Endothelial cell of umbilical vein (primary cell): ENCODE measurements around the gene SPIB. TPM values are rescaled to one million over a fixed set of nuclear protein-coding genes. Genes with fewer than 3 reads are reported as not detected.

Experiments
- BruUV-seq: library from RNA; stranded (reverse); fragments of 400-500 nt; replicated peaks from 2 replicates; lab custom pipeline; 2021; lab: Mats Ljungman, UMichigan
- CTCF ChIA-PET: fragments of 300-600, 350-600 bp; sonication (Branson Sonifier 250); formaldehyde crosslinking; loops from one replicate; lab custom pipeline; 2021; ENCODE audit warnings: antibody characterized with exemption, inconsistent platforms; lab: Charles Lee
- POLR2A ChIA-PET: fragments of 300-600, 350-600 bp; sonication (Branson Sonifier 250); formaldehyde crosslinking; loops from one replicate; lab custom pipeline; 2021; ENCODE audit warnings: antibody characterized with exemption, inconsistent platforms; lab: Charles Lee
- DNase-seq: peaks from one replicate; pipeline ENCODE4 v3.0.0-alpha.2; 2011; ENCODE audit warnings: low read depth, low spot score
- FAIRE-seq: peaks from 2 replicates; lab custom pipeline; 2011; peaks lifted over from hg19 to GRCh38; lab: Jason Lieb, UNC
- H2AFZ ChIP-seq: 2 replicates; pipeline ENCODE4 v1.6.0; 2012; ENCODE audit warnings: low read depth, low read length, control low read depth, inconsistent platforms
- H3K27ac ChIP-seq: 2 replicates; pipeline ENCODE4 v1.5.1; 2011; ENCODE audit warnings: low read depth, mild to moderate bottlenecking, control low read depth, low read length, moderate library complexity; ENCODE audit not compliant: insufficient read depth
- H3K27me3 ChIP-seq, 2 experiments: 2 replicates each; pipeline versions ENCODE4 v1.6.0 to v1.6.1; 2011; ENCODE audit warnings: low read length in 2 of 2, mixed read lengths in 1 of 2; ENCODE audit not compliant: control insufficient read depth in 2 of 2, insufficient read depth in 2 of 2
- H3K36me3 ChIP-seq, 2 experiments: 2 replicates in 1 of 2; 3 replicates in 1 of 2; pipeline ENCODE4 v1.5.1; 2011; ENCODE audit warnings: low read length in 2 of 2, mild to moderate bottlenecking in 1 of 2, moderate library complexity in 1 of 2; ENCODE audit not compliant: control insufficient read depth in 2 of 2, insufficient read depth in 2 of 2; ENCODE audit errors: extremely low read depth in 1 of 2
- H3K4me1 ChIP-seq: 3 replicates; pipeline ENCODE4 v1.5.1; 2011; ENCODE audit warnings: mild to moderate bottlenecking, low read length; ENCODE audit not compliant: control insufficient read depth, insufficient read depth; ENCODE audit errors: extremely low read depth
- H3K4me2 ChIP-seq: 2 replicates; pipeline ENCODE4 v1.6.1; 2011; ENCODE audit warnings: low read length, control low read depth, mixed read lengths; ENCODE audit not compliant: insufficient read depth
- H3K4me3 ChIP-seq, 3 experiments: fragments of 200-600 bp in 1 of 3; sonication (generic), shearing (Covaris generic) in 1 of 3; replicated peaks in 1 of 3; 2 replicates each; pipeline ENCODE4 v1.5.1; 2011 to 2016; ENCODE audit warnings: control low read depth in 3 of 3, low read length in 3 of 3, mild to moderate bottlenecking in 2 of 3, inconsistent platforms in 1 of 3, low read depth in 1 of 3, moderate library complexity in 1 of 3; ENCODE audit not compliant: insufficient read depth in 1 of 3
- H3K79me2 ChIP-seq: 2 replicates; pipeline ENCODE4 v1.6.0; 2012; ENCODE audit warnings: low read length, inconsistent platforms; ENCODE audit not compliant: control insufficient read depth, insufficient read depth
- H3K9ac ChIP-seq: replicated peaks from 2 replicates; pipeline ENCODE3; 2011; ENCODE audit warnings: low read length, control low read depth; ENCODE audit not compliant: insufficient read depth; ENCODE audit errors: extremely low read depth
- H3K9me1 ChIP-seq: replicated peaks from 3 replicates; pipeline ENCODE4 v1.6.0; 2011; ENCODE audit warnings: mild to moderate bottlenecking, low read length; ENCODE audit not compliant: control insufficient read depth, insufficient read depth; ENCODE audit errors: extremely low read depth
- H3K9me3 ChIP-seq: replicated peaks from 2 replicates; pipeline ENCODE4 v1.5.1; 2012; ENCODE audit warnings: low read length, inconsistent platforms; ENCODE audit not compliant: control insufficient read depth, insufficient read depth
- H4K20me1 ChIP-seq: replicated peaks from 2 replicates; pipeline ENCODE3; 2011; ENCODE audit warnings: mild to moderate bottlenecking, low read length; ENCODE audit not compliant: control insufficient read depth, insufficient read depth; ENCODE audit errors: extremely low read depth
- EZH2 ChIP-seq: IDR thresholded peaks from 2 replicates; pipeline ENCODE4 v1.6.1; 2012; ENCODE audit warnings: borderline replicate concordance, low read depth, mild to moderate bottlenecking, moderate library complexity, low read length, inconsistent platforms; ENCODE audit not compliant: severe bottlenecking
- FOS ChIP-seq: IDR thresholded peaks from 2 replicates; pipeline ENCODE4 v1.6.1; 2011; ENCODE audit warnings: mild to moderate bottlenecking, low read length, moderate library complexity, borderline replicate concordance; ENCODE audit not compliant: insufficient read depth
- GATA2 ChIP-seq: IDR thresholded peaks from 2 replicates; pipeline ENCODE4 v1.7.0; 2011; ENCODE audit warnings: low read depth, mild to moderate bottlenecking, moderate library complexity, mixed read lengths, low read length; ENCODE audit not compliant: insufficient read length, insufficient read depth
- JUN ChIP-seq: IDR thresholded peaks from 2 replicates; pipeline ENCODE4 v1.6.1; 2011; ENCODE audit warnings: borderline replicate concordance, low read depth; ENCODE audit not compliant: insufficient read length, insufficient read depth
- MYC ChIP-seq: IDR thresholded peaks from one replicate; pipeline ENCODE4 v1.6.1; 2011; ENCODE audit warnings: mild to moderate bottlenecking, low read depth, low read length
- POLR2A ChIP-seq: IDR thresholded peaks from 2 replicates; pipeline ENCODE4 v1.6.1; 2012; ENCODE audit warnings: low read depth, mild to moderate bottlenecking, control low read depth, low read length
- POLR2AphosphoS5 ChIP-seq: IDR thresholded peaks from 2 replicates; pipeline ENCODE4 v1.6.1; 2012; ENCODE audit warnings: low read depth, mild to moderate bottlenecking, control low read depth, low read length, moderate library complexity; ENCODE audit not compliant: insufficient read depth
- dilution Hi-C: fragments of 300-500 bp; cut with MboI; formaldehyde crosslinking; loops from one replicate; pipeline ENCODE4 v1.15.0; 2019; ENCODE audit warnings: low sequenced_read_pairs; ENCODE audit not compliant: extremely low pct_ligation_motif_present
- intact Hi-C: fragments of 100-400 bp; cut with micrococcal nuclease; formaldehyde crosslinking; loops from one replicate; pipeline ENCODE4 v1.10.0; 2022
- polyA plus RNA-seq, 4 experiments: library from polyadenylated mRNA; depleted of rRNA in 3 of 4; stranded (reverse) in 3 of 4; unstranded in 1 of 4; fragments of >200 nt; gene quantifications; 2 replicates each; pipeline versions ENCODE4 v1.2.1 to v1.2.3, GENCODE V29; 2011 to 2012; ENCODE audit warnings: missing spikeins in 1 of 4
- total RNA-seq: library from RNA; stranded (reverse); gene quantifications from 2 replicates; pipeline ENCODE4 v1.2.3, GENCODE V29; 2021
- TF ChIP-seq, protein P1 (sequence below): IDR thresholded peaks from 2 replicates; pipeline ENCODE4 v1.6.1; 2011; ENCODE audit not compliant: insufficient read depth, insufficient read length
- TF ChIP-seq, protein P2 (sequence below), 2 donors: IDR thresholded peaks; 1 replicate in 1 of 2; 2 replicates in 1 of 2; pipeline ENCODE4 v1.5.1; 2011; ENCODE audit warnings: low read length in 2 of 2, mild to moderate bottlenecking in 2 of 2, moderate library complexity in 2 of 2, control low read depth in 1 of 2, inconsistent platforms in 1 of 2, low read depth in 1 of 2; ENCODE audit not compliant: insufficient read depth in 1 of 2; ENCODE audit errors: extremely low read depth in 1 of 2

Gene SPIB
- total and polyA plus RNA-seq, 2 donors (not counting 3 experiments of a cell fraction or from before 2014, with no cell fraction given), result not detected

DNA sequence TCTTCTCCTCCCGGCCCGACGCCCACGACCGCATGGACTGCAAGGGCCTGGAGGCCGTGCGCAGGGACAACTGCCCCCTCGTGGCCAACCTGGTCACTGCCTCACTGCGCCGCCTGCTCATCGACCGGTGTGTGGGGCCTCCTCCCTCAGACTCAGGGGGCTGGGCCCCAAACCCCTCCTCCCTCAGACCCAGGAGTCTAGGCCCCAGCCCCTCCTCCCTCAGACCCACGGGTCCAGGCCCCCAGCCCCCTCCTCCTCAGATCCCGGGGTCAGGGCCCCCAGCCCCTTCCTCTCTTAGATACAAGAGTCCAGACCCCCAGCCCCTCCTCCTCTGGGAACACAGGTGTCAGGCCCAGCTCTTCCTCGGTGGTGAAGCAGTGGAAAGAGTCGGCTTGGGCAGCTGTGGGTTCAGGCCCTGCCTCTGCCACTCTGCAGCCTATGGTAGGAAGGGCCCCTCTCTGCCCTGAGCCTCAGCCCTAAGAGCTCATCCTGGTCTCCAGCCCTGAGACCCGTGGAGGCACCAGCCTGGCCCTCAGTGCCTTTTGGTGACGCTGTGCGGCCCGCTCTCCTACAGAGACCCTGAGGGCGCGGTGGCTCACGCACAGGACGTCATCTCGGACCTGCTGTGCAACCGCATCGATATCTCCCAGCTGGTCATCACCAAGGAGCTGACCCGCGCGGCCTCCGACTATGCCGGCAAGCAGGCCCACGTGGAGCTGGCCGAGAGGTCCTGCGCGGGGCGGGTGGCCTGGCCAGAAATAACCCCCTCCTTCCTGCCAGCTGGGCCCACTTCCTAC lies 3.7 kb upstream of the SPIB start:
- no peak for TF ChIP-seq GATA2
- no peak for TF ChIP-seq FOS
- TF ChIP-seq, protein P1, sequence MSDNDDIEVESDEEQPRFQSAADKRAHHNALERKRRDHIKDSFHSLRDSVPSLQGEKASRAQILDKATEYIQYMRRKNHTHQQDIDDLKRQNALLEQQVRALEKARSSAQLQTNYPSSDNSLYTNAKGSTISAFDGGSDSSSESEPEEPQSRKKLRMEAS, result peak; percentile 43
- TF ChIP-seq POLR2AphosphoS5, result no peak
- TF ChIP-seq, protein P2, sequence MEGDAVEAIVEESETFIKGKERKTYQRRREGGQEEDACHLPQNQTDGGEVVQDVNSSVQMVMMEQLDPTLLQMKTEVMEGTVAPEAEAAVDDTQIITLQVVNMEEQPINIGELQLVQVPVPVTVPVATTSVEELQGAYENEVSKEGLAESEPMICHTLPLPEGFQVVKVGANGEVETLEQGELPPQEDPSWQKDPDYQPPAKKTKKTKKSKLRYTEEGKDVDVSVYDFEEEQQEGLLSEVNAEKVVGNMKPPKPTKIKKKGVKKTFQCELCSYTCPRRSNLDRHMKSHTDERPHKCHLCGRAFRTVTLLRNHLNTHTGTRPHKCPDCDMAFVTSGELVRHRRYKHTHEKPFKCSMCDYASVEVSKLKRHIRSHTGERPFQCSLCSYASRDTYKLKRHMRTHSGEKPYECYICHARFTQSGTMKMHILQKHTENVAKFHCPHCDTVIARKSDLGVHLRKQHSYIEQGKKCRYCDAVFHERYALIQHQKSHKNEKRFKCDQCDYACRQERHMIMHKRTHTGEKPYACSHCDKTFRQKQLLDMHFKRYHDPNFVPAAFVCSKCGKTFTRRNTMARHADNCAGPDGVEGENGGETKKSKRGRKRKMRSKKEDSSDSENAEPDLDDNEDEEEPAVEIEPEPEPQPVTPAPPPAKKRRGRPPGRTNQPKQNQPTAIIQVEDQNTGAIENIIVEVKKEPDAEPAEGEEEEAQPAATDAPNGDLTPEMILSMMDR (IDR thresholded peaks at IDR 0.05; ENCODE audit: extremely low read depth in 1 of 2, insufficient read depth in 1 of 2, low read depth in 1 of 2, low read length in 2 of 2), result peak; percentile 87 to 98
- TF ChIP-seq POLR2A, result no peak
- no peak for TF ChIP-seq JUN
- peak; percentile 82 for TF ChIP-seq MYC
- TF ChIP-seq EZH2, result no peak
- ChIA-PET CTCF (interaction anchor here (0.6 to 5.7 kb wide), 17 partner anchors 10 to 507 kb away, joined by 3 to 88 read pairs (median 5); partner anchors contain the start of genes NR1H2 and POLD1), POLR2A (no interaction called here)
- Histone ChIP-seq H3K36me3 (peaks cover 0 to 3% of the 10 kb centered on the region in 2 experiments), H3K27ac (no peak overlapping the region), H3K79me2 (no peaks in the 10 kb centered on the region), H3K27me3 (peaks cover 15 to 18% of the 10 kb centered on the region in 2 experiments), H3K9me1 (no peaks in the 10 kb centered on the region), H2AFZ (no peak overlapping the region), H3K4me3 (no peak overlapping the region), H4K20me1 (no peaks in the 10 kb centered on the region), H3K9ac (no peak overlapping the region), H3K9me3 (no peaks in the 10 kb centered on the region), H3K4me2 (no peak overlapping the region), H3K4me1 (no peaks in the 10 kb centered on the region)
- dilution Hi-C loops, result no loop called here
- intact Hi-C loops, result loop anchor here (1.0 kb wide), 3 partner anchors 46 to 58 kb away; no protein-coding TSS in a partner anchor
- peak; percentile 60 for DNase-seq
- peak; percentile 56 for FAIRE-seq
- BruUV-seq, result no TSS peak
